HepG2 (cell line): ENCODE data around the gene ALDH1A1. TPM values are rescaled to one million over a fixed set of nuclear protein-coding genes. Genes with fewer than 3 reads are reported as not detected.

ENCODE experiments used
- ARNT ChIP-seq: fragments of 450-650 bp; IDR thresholded peaks from 2 replicates; pipeline ENCODE4 v1.6.1; 2017
- CEBPG ChIP-seq: IDR thresholded peaks from 2 replicates; pipeline ENCODE4 v1.6.1; 2016
- CREB1 ChIP-seq, 2 experiments: fragments of 450-650 bp in 1 of 2; IDR thresholded peaks; 2 replicates each; pipeline ENCODE4 v1.6.1; 2016 to 2017; ENCODE audit warnings: control low read depth in 1 of 2, mild to moderate bottlenecking in 1 of 2, missing compliant biosample characterization in 1 of 2, missing genetic modification characterization in 1 of 2
- CREM ChIP-seq, 2 experiments: sonication (generic) in 1 of 2; formaldehyde crosslinking in 1 of 2; IDR thresholded peaks; 2 replicates each; pipeline versions ENCODE4 v1.4.0 to v1.6.1; 2016 to 2020; ENCODE audit warnings: antibody characterized with exemption in 1 of 2, mild to moderate bottlenecking in 1 of 2, missing genetic modification reagents in 1 of 2
- GATA4 ChIP-seq: sonication (generic); IDR thresholded peaks from 2 replicates; pipeline ENCODE4 v1.6.1; 2016; ENCODE audit warnings: antibody characterized with exemption, low read depth, borderline replicate concordance
- HNRNPUL1 ChIP-seq: fragments of 200-400 bp; formaldehyde crosslinking; IDR thresholded peaks from 2 replicates; pipeline ENCODE4 v1.6.1; 2017; ENCODE audit warnings: low read depth, mild to moderate bottlenecking, low read length, moderate library complexity
- KAT7 ChIP-seq: IDR thresholded peaks from 2 replicates; pipeline ENCODE4 v1.6.1; 2018; ENCODE audit warnings: borderline replicate concordance, missing compliant biosample characterization
- MAFG ChIP-seq: sonication (generic); formaldehyde crosslinking; IDR thresholded peaks from 2 replicates; pipeline ENCODE4 v1.5.1; 2020; ENCODE audit warnings: mild to moderate bottlenecking, missing genetic modification reagents
- NCOR1 ChIP-seq: fragments of 200-600 bp; sonication (generic); IDR thresholded peaks from 2 replicates; pipeline ENCODE4 v1.7.0; 2017; ENCODE audit warnings: antibody characterized with exemption, low read length, borderline replicate concordance
- PHF5A ChIP-seq: IDR thresholded peaks from one replicate; pipeline ENCODE4 v1.6.1; 2018; ENCODE audit warnings: low read depth, missing genetic modification reagents; ENCODE audit not compliant: unreplicated experiment
- PPARG ChIP-seq: conservative IDR thresholded peaks from 2 replicates; pipeline ENCODE4 v1.6.1; 2016; ENCODE audit warnings: missing biosample characterization, missing genetic modification reagents
- RBFOX2 ChIP-seq: fragments of 200-400 bp; formaldehyde crosslinking; IDR thresholded peaks from 2 replicates; pipeline ENCODE4 v1.6.1; 2017; ENCODE audit warnings: low read depth, mild to moderate bottlenecking, low read length
- SOX13 ChIP-seq, 3 experiments: fragments of 450-650 bp in 1 of 3; sonication (generic) in 1 of 3; formaldehyde crosslinking in 1 of 3; IDR thresholded peaks in 2 of 3; conservative IDR thresholded peaks in 1 of 3; 2 replicates each; pipeline versions ENCODE4 v1.5.0 to v1.6.1; 2016 to 2020; ENCODE audit warnings: antibody characterized with exemption in 1 of 3, mild to moderate bottlenecking in 1 of 3, missing compliant biosample characterization in 1 of 3, missing genetic modification reagents in 1 of 3, moderate library complexity in 1 of 3
- TCF7L2 ChIP-seq: IDR thresholded peaks from 2 replicates; pipeline ENCODE4 v1.6.1; 2011; ENCODE audit warnings: mild to moderate bottlenecking, low read depth, low read length, moderate library complexity
- ZMYM4 ChIP-seq: sonication (generic); formaldehyde crosslinking; IDR thresholded peaks from 2 replicates; pipeline ENCODE4 v1.8.1; 2023; ENCODE audit warnings: mild to moderate bottlenecking, missing genetic modification reagents
- ZNF251 ChIP-seq: sonication (generic); formaldehyde crosslinking; IDR thresholded peaks from 2 replicates; pipeline ENCODE4 v1.9.0; 2021; ENCODE audit warnings: mild to moderate bottlenecking, missing genetic modification reagents
- polyA plus RNA-seq, 8 experiments: library from polyadenylated mRNA; depleted of rRNA in 3 of 8; stranded (reverse) in 7 of 8; unstranded in 1 of 8; fragments of >200 nt; fragmentation: Illumina TruSeq in 4 of 8; extraction: Trizol in 4 of 8; gene quantifications; 2 replicates each; pipeline versions ENCODE4 v1.2.1 to v1.2.3, GENCODE V29; 2011 to 2016; ENCODE audit warnings: low read depth in 4 of 8, missing spikeins in 1 of 8, mixed read lengths in 1 of 8; ENCODE audit not compliant: insufficient read depth in 1 of 8
- total RNA-seq, 5 experiments: library from RNA; depleted of rRNA; stranded (reverse); fragments of >200 nt; fragmentation: Illumina TruSeq; extraction: Trizol; gene quantifications; 2 replicates each; pipeline ENCODE4 v1.2.3, GENCODE V29; 2016; ENCODE audit warnings: low read depth in 1 of 5
- TF ChIP-seq, protein P1 (sequence below): sonication (generic); formaldehyde crosslinking; IDR thresholded peaks from 2 replicates; pipeline ENCODE4 v1.4.0; 2020; ENCODE audit warnings: missing genetic modification reagents
- TF ChIP-seq, protein P2 (sequence below): IDR thresholded peaks from 2 replicates; pipeline ENCODE4 v1.6.1; 2016; ENCODE audit warnings: low read depth
- TF ChIP-seq, protein P3 (sequence below): IDR thresholded peaks from 2 replicates; pipeline ENCODE4 v1.6.1; 2012; ENCODE audit warnings: low read depth, low read length, improper control_type of control experiment
- TF ChIP-seq, protein P4 (sequence below): sonication (generic); formaldehyde crosslinking; IDR thresholded peaks from 2 replicates; pipeline ENCODE4 v1.8.1; 2023; ENCODE audit warnings: mild to moderate bottlenecking, inconsistent platforms, moderate library complexity, missing genetic modification reagents, borderline replicate concordance

ALDH1A1 gene
- total and polyA plus RNA-seq, 2 of the 13 experiments (the other 11 are each of a cell fraction or from before 2014, with no cell fraction given) = 88.2 to 439 TPM

DNA sequence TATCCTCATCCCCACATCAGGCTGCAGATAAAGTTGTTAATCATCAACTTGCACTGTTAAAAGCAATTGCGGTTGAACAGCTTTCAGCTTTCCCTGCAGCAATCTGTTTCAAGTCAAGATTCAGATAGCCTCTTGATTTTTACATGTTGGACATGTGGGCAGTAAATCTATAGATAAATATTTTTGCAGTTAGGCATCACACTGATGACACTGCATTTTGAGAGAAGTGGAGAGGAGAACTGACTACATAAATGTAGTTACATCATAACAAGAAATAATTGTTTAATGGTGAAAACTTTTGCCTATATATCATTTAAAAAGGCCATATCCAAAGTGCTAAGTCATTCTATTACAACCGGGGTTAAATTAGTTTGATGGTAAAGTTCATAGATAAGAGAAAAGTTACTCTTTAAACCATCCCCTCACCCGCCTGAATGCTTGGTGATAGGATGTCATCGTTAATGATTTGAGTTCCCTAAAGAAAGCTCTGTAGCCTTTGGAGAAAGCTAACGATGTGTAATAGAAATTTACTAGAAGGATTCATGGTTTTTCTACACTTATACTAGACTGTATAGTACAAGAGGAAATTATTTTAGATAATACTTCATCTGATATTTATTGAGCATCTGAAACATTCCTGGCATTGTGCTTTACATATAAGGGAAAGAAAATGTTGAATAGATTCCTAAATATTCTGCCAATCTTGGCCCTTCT lies 30.8 kb upstream of the ALDH1A1 start (continued):
- TF ChIP-seq, protein P1, sequence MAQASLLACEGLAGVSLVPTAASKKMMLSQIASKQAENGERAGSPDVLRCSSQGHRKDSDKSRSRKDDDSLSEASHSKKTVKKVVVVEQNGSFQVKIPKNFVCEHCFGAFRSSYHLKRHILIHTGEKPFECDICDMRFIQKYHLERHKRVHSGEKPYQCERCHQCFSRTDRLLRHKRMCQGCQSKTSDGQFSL (CRISPR knock-in tag) = no peak
- TF ChIP-seq, protein P2, sequence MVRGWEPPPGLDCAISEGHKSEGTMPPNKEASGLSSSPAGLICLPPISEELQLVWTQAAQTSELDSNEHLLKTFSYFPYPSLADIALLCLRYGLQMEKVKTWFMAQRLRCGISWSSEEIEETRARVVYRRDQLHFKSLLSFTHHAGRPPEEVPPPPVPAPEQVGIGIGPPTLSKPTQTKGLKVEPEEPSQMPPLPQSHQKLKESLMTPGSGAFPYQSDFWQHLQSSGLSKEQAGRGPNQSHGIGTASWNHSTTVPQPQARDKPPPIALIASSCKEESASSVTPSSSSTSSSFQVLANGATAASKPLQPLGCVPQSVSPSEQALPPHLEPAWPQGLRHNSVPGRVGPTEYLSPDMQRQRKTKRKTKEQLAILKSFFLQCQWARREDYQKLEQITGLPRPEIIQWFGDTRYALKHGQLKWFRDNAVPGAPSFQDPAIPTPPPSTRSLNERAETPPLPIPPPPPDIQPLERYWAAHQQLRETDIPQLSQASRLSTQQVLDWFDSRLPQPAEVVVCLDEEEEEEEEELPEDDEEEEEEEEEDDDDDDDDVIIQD (CRISPR knock-in tag) = peak; percentile 47; the same call in 1 of the 2 replicates
- peak; percentile 68; the same call in 1 of the 2 replicates for TF ChIP-seq NCOR1
- TF ChIP-seq HNRNPUL1 = 0 out of 2 replicates have a peak, but pooled peaks have one; percentile 26
- TF ChIP-seq GATA4 = peak; percentile 60; the same call in 1 of the 2 replicates
- TF ChIP-seq ZMYM4 (CRISPR knock-in tag) = no peak
- TF ChIP-seq CEBPG = 0 out of 2 replicates have a peak, but pooled peaks have one; percentile 16
- TF ChIP-seq, protein P3, sequence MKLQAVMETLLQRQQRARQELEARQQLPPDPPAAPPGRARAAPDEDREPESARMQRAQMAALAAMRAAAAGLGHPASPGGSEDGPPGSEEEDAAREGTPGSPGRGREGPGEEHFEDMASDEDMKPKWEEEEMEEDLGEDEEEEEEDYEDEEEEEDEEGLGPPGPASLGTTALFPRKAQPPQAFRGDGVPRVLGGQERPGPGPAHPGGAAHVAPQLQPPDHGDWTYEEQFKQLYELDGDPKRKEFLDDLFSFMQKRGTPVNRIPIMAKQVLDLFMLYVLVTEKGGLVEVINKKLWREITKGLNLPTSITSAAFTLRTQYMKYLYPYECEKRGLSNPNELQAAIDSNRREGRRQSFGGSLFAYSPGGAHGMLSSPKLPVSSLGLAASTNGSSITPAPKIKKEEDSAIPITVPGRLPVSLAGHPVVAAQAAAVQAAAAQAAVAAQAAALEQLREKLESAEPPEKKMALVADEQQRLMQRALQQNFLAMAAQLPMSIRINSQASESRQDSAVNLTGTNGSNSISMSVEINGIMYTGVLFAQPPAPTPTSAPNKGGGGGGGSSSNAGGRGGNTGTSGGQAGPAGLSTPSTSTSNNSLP = peak; percentile 34; the same call in 1 of the 2 replicates
- TF ChIP-seq ZNF251 (CRISPR knock-in tag) = no peak
- TF ChIP-seq PHF5A (CRISPR knock-in tag) = no peak
- TF ChIP-seq, protein P4, sequence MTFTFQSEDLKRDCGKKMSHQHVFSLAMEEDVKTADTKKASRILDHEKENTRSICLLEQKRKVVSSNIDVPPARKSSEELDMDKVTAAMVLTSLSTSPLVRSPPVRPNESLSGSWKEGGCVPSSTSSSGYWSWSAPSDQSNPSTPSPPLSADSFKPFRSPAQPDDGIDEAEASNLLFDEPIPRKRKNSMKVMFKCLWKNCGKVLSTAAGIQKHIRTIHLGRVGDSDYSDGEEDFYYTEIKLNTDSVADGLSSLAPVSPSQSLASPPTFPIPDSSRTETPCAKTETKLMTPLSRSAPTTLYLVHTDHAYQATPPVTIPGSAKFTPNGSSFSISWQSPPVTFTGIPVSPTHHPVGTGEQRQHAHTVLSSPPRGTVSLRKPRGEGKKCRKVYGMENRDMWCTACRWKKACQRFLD (CRISPR knock-in tag) = no peak
- TF ChIP-seq CREM (IDR thresholded peaks at IDR 0.05) = peak; percentile 42; the same call in 1 of the 2 replicates
- no peak for TF ChIP-seq CREM (CRISPR knock-in tag; IDR thresholded peaks at IDR 0.05)
- TF ChIP-seq MAFG (CRISPR knock-in tag) = 0 out of 2 replicates have a peak, but pooled peaks have one; percentile 22
- TF ChIP-seq RBFOX2 = peak; percentile 81
- TF ChIP-seq KAT7 = 0 out of 2 replicates have a peak, but pooled peaks have one; percentile 29
- TF ChIP-seq SOX13 (IDR thresholded peaks at IDR 0.05) = no peak
- TF ChIP-seq SOX13 (CRISPR knock-in tag; conservative IDR thresholded peaks at IDR 0.05 in 1 of 2, IDR thresholded peaks at IDR 0.05 in 1 of 2) = 0 out of 4 replicates have a peak, but pooled peaks of 1 of the 2 experiments have one; percentile 16
- no peak; the same call in 1 of the 2 replicates for TF ChIP-seq TCF7L2
- peak; percentile 76 for TF ChIP-seq PPARG
- TF ChIP-seq CREB1 (IDR thresholded peaks at IDR 0.05) = 0 out of 2 replicates have a peak, but pooled peaks have one; percentile 11
- peak; percentile 47; the same call in 1 of the 2 replicates for TF ChIP-seq CREB1 (CRISPR knock-in tag; IDR thresholded peaks at IDR 0.05)
- TF ChIP-seq ARNT = no peak
